Erythroblast (primary cell): ENCODE data around the gene ZNF284.

Source experiments
- GATA1 ChIP-seq: IDR thresholded peaks from 2 replicates; pipeline ENCODE4 v1.6.1; 2011; ENCODE audit warnings: low read depth, mild to moderate bottlenecking, control low read depth, low read length, moderate library complexity
- POLR2A ChIP-seq: IDR thresholded peaks from 2 replicates; pipeline ENCODE4 v1.6.1; 2011; ENCODE audit warnings: mild to moderate bottlenecking, low read length

DNA sequence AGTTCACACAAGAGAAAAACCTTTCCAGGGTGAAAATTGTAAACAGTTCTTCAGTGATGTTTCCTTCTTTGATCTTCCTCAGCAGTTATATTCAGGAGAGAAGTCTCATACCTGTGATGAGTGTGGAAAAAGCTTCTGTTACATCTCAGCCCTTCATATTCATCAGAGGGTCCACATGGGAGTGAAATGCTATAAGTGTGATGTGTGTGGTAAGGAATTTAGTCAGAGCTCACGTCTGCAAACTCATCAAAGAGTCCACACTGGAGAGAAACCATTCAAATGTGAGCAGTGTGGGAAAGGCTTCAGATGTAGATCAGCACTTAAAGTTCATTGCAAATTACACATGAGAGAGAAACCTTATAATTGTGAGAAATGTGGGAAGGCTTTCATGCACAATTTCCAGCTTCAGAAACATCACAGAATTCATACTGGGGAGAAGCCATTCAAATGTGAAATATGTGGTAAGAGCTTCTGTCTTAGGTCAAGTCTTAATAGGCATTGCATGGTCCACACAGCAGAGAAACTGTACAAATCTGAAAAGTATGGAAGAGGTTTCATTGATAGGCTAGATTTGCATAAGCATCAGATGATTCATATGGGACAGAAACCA lies 39.9 kb upstream of the ZNF284 start:
- TF ChIP-seq POLR2A (no peak), GATA1 (no peak)
